ENCODE measurements around the gene GABARAPL2.

GABARAPL2 gene

GRCh38 chr16:75555213-75555706 lies 10.9 kb upstream of the GABARAPL2 start:
- DNase-seq: no peak

GRCh38 chr16:75555707-75556430 lies 10.3 kb upstream of the GABARAPL2 start, which contains the start of gene TMEM231:
Gene TMEM231, minus strand, starts transcription at chr16:75556252. Its CDS starts 43 bp downstream, at chr16:75556209.
- DNase-seq: peak; percentile 99

DNA sequence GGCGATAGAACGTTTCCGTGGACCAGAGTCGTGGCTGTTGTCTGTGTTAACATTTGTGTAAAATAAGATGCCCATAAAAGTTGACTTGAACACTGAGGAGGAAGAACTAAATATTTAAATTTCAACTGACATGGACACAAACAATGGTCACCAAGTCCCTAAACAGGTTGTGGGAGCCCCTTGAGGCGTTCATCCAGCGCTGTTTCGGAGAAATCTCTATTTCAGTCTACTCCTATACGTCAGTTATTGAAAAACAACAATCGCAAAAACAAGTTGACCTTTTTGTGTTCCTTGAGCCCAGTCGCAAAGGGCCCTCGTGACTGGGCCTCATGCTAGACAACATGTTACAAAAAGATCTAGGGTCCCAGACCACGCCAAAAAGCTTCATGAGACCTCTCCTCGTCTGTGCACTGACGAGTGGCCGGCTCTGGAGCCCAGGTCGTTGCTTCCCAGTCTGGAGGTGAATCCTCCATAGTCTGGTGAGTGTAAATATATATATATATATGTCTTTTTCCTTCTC lies 9.7 kb upstream of the GABARAPL2 start:
- peak; percentile 12 for DNase-seq

GRCh38 chr16:75558846-75559401 lies 7.3 kb upstream of the GABARAPL2 start:
- DNase-seq: no peak

DNA sequence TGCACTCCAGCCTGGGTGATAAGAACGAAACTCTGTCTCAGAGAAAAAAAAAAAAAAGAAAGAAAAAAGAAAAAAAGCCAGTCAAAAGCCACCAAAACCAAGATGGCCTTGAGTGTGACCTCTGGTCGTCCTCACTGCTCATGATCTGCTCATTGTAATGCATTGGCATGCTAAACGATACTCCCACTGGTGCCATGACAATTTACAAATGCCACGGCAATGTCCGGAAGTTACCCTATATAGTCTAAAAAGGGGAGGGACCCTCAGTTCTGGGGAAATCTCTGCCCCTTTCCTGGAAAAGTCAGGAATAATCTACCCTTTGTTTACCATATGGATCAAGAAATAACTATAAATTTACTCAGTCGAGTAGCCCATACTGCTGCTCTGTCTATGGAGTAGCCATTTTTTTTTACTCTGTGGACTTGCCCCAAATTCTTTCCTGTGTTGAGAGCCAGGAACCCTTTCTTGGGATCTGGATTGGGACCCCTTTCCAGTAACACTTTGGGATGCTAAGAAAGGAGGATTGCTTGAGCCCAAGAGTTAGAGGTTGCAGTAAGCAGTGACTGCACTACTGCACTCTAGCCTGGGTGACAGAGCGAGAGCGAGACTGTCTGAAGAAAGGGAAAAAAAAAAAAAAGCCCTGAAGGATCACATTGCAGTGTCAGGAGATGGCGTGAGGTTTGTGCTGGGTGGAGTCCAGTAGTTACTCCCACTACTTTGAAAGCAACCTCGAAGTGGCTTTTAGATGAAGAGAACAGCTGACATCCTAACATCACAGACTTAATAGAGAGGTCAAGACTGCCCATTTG lies 6.4 kb upstream of the GABARAPL2 start:
- no peak for DNase-seq

- DNase-seq: no peak
Observed at GRCh38 chr16:75565640-75566039, 539 bp upstream of the GABARAPL2 start.

- DNase-seq: no peak
Observed at GRCh38 chr16:75566758-75567255, 628 bp downstream of the GABARAPL2 start.

DNA sequence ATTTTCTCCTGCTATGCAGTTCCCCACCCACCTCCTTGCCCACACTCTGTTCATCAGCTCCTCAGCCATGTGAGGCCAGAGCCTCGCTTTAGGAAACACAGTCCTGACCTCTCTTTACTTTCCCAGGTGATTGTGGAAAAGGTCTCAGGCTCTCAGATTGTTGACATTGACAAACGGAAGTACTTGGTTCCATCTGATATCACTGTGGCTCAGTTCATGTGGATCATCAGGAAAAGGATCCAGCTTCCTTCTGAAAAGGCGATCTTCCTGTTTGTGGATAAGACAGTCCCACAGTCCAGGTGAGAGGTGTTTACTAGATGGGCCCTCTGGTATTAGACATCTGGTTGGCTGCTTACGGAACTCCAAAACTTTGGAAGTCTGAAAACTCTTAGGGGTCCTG lies 1.7 kb downstream of the GABARAPL2 start:
- no peak for DNase-seq

- no peak for DNase-seq
Observed at GRCh38 chr16:75570396-75571065, 4.4 kb downstream of the GABARAPL2 start.

DNA sequence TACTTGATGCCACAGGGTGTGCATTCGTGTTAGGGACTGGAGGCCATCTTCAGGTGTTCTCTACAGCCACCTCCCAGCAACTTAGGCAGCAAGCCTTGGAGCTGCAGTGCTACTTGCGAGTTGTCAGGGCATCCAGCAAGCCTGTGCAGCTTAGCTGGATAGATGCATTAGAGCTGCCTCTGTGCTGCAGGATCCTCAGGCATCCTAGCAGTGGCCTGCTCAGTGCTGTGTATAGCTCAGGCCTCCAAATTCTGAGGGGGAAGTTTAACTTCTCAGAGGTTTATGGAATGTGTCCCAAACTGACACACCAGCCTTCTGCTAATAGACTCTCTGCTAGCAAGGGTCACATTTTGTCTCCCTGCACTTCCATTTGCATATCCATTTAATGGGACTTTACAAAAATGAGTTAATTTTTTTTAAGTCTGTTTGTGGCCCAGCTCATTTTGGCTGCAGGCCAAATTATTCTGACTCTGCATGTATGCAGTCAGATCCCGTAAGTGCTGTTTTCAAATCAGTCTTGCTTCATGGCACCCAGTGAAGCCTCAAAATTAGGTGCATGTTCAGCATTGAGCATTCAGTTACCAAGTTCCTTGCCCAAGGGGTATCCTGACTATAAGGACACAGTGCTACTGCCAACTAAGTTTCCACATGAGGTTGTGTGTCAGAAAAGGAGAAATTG lies 6.8 kb downstream of the GABARAPL2 start:
- no peak for DNase-seq

- DNase-seq: no peak
Observed at GRCh38 chr16:75573955-75574354, 7.8 kb downstream of the GABARAPL2 start.

GRCh38 chr16:75575958-75576357 lies 9.8 kb downstream of the GABARAPL2 start:
- DNase-seq: no peak

- DNase-seq: no peak
Observed at GRCh38 chr16:75576384-75576811, 10.2 kb downstream of the GABARAPL2 start.

- DNase-seq: no peak
Observed at GRCh38 chr16:75578212-75578611, 12.0 kb downstream of the GABARAPL2 start.

- DNase-seq: no peak
Observed at GRCh38 chr16:75578725-75579124, 12.5 kb downstream of the GABARAPL2 start.

- no peak for DNase-seq
Observed at GRCh38 chr16:75579281-75579834, 13.2 kb downstream of the GABARAPL2 start.

DNA sequence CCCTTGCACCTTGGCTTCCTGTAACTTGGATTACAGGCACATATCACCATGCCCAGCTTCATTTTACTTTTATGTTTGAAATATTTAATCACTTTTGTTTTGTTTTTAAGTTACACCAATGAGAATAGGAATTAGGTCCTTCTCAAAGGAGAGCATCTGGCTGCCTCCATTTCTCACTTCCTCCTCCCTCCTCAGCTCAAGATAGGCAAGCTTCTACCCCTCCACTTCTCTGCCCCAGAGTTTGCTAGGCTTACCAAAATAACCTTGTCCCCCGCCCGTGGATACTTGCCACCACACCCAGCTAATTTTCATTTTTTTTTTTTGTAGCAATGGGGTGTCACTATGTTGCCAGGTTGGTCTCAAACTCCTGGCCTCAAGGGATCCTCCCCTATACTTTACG lies 17.9 kb downstream of the GABARAPL2 start:
- DNase-seq: no peak

- no peak for DNase-seq
Observed at GRCh38 chr16:75588716-75589115, 22.5 kb downstream of the GABARAPL2 start.

DNA sequence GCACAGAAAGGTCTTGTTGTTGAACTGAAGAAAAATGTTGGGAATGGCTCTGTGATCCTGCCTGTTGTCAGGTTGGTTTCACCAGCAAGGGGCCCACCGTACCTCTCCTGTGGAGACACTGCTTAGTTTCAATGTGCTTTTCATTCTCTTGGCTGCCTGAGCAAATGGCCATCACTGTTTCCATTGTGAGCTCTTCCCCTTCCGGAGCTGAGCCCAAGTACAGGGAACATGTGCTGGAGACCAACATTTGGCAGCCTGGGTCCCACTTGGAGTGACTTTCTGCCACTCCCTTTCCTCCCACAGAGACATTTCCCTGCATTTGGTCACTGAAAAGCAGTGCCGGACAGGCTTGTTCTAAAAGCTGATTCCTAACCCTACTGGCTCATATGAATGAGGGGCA lies 23.1 kb downstream of the GABARAPL2 start:
- no peak for DNase-seq

GRCh38 chr16:75590920-75591843 lies 25.0 kb downstream of the GABARAPL2 start:
- DNase-seq: no peak
